GM19455 (cell line): Measurements from ENCODE around the gene LRBA.
"Not testable (repeated sequence)": the region's sequence is repeated elsewhere in the genome, so short reads cannot be mapped to it uniquely, and the experiment has no call there.

Experiments
- ATAC-seq: cut with Tn5 transposase; IDR thresholded peaks from one replicate; pipeline ENCODE4 v1.9.1; 2021; ENCODE audit not compliant: unreplicated experiment

Gene LRBA

GRCh38 chr4:150578745-150579501 is 436.2 kb downstream of the LRBA start:
- ATAC-seq: no peak

- ATAC-seq: no peak
These were observed 437.3 kb downstream of the LRBA start for GRCh38 chr4:150577796-150578195.

- ATAC-seq: no peak
These were observed 440.4 kb downstream of the LRBA start for GRCh38 chr4:150574678-150575077.

GRCh38 chr4:150573534-150573933 is 441.6 kb downstream of the LRBA start:
- no peak for ATAC-seq

- no peak for ATAC-seq
These were observed 442.2 kb downstream of the LRBA start for GRCh38 chr4:150572704-150573504.

- no peak for ATAC-seq
These were observed 444.2 kb downstream of the LRBA start for GRCh38 chr4:150570862-150571261.

- ATAC-seq: no peak
These were observed 445.0 kb downstream of the LRBA start for GRCh38 chr4:150569998-150570535.

- no peak for ATAC-seq
These were observed 445.6 kb downstream of the LRBA start for GRCh38 chr4:150569384-150569987.

GRCh38 chr4:150567070-150567469 is 448.0 kb downstream of the LRBA start:
- no peak for ATAC-seq

GRCh38 chr4:150564967-150565366 is 450.1 kb downstream of the LRBA start:
- not testable (repeated sequence) for ATAC-seq

- no peak for ATAC-seq
These were observed 452.3 kb downstream of the LRBA start for GRCh38 chr4:150562751-150563150.

- ATAC-seq: no peak
These were observed 452.8 kb downstream of the LRBA start for GRCh38 chr4:150562250-150562649.

- ATAC-seq: no peak
These were observed 453.8 kb downstream of the LRBA start for GRCh38 chr4:150561143-150561737.

GRCh38 chr4:150557811-150558210 is 457.3 kb downstream of the LRBA start:
- not testable (repeated sequence) for ATAC-seq

GRCh38 chr4:150547154-150547838 is 467.8 kb downstream of the LRBA start:
- ATAC-seq: no peak

GRCh38 chr4:150546286-150546685 is 468.8 kb downstream of the LRBA start:
- ATAC-seq: no peak

GRCh38 chr4:150543042-150543441 is 472.0 kb downstream of the LRBA start:
- ATAC-seq: no peak

- ATAC-seq: no peak
These were observed 473.4 kb downstream of the LRBA start for GRCh38 chr4:150541681-150542080.

GRCh38 chr4:150540959-150541360 is 474.1 kb downstream of the LRBA start:
- ATAC-seq: no peak

GRCh38 chr4:150540536-150540935 is 474.5 kb downstream of the LRBA start:
- no peak for ATAC-seq

- not testable (repeated sequence) for ATAC-seq
These were observed 477.2 kb downstream of the LRBA start for GRCh38 chr4:150537911-150538310.
